Eye (tissue), 1 donor: ENCODE results near the gene SLC16A1.
"Not testable (repeated sequence)": the region's sequence is repeated elsewhere in the genome, so short reads cannot be mapped to it uniquely, and the experiment has no call there.

Experiments
- DNase-seq: peaks from one replicate; pipeline ENCODE4 v3.0.0-alpha.2; 2015

The SLC16A1 gene

DNA sequence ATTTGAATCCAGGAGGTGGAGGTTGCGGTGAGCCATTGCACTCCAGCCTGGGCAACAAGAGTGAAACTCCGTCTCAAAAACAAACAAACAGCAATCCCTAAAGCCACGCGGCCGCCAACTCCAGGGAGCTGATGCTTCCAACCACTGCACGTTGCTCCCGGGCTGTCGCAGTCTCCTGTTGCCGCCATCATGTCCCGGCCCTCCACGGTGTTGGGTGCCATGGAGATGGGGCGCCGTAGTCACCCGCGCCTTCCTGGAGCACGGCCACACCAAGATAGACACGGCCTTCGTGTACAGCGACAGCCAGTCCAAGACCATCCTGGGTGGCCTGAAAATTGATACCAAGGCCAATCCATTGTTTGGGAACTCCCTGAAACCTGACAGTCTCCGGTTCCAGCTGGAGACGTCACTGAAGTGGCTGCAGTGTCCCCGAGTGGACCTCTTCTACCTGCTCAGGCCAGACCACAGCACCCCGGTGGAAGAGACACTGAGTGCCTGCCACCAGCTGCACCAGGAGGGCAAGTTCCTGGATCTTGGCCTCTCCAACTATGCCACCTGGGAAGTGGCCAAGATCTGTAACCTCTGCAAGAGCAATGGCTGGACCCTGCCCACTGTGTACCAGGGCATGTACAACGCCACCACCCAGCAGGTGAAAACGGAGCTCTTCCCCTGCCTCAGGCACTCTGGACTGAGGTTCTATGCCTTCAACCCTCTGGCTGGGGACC lies 32.6 kb downstream of the SLC16A1 start:
- DNase-seq: no peak

DNA sequence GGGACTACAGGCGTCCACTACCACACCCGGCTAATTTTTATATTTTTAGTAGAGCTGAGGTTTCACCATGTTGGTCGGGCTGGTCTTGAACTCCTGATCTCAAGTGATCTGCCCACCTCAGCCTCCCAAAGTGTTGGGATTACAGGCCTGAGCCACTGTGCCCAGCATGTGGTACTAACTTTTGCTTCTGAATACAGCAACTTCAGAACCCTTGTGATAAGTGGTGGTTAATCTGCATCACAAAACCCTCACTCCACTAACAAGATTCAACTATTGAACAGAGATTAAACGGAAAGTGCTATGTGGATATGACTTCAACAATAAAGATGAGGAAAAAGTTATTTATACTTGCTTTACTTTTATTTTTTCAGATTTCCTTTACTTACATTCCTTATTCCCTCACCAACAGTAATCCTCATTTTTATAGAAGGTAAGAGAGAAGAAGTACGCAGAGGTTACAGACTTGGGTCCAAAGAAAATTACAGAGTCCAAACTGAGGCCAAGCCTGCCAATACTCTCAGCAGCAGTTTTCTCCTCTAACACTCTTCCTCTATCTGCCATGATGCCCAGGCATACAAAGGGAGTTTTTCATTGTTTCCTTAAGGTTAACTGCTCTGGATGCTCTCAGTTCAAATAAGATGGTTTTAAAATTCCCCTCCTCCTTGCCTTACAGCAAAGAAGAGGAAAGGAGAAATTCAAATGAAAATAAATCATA lies 44.3 kb downstream of the SLC16A1 start:
- no peak for DNase-seq

DNA sequence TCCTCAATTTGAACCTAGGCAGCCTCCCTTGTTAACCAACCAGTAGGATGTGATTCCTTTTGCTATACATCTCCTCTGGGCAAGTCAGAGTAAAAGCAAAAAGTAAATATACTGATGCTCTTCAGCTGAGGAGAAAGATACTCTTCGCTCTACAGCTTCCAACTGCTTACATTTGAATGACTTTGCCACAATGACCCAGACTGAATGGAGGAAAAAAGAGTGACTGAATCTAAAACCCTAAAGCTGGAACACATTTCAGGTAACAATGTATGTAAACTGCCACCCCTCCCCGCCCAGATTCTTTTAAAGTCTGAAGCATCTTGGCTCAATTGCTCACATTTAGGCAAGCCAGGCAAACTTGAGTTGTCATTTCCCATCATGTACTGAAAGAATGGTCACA lies 46.1 kb downstream of the SLC16A1 start:
- no peak for DNase-seq

DNA sequence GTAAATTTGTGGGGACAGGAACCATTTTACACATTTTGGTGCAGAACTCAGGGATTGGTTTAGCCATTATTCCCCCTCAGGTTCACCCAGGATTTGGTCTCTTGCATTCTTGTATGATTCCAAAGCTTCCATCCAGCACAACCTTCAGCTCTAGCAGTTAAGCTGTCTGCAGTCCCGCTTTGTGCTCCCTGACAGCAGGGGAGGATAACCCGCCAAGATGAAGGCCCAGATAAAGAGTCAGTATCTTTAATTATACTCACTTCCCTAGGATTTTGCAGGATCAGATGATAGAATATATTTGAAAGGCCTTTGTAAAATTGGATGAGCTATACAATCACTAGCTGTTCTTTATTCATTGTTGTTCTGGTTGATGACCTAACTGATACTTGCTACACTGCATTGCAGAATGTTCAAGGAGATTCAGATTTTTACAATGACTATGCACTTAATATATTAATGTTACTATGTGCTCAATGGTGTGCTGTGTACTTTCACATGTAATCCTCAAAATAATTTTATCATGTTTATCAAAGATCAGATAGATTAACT lies 49.8 kb downstream of the SLC16A1 start:
- DNase-seq: no peak

DNA sequence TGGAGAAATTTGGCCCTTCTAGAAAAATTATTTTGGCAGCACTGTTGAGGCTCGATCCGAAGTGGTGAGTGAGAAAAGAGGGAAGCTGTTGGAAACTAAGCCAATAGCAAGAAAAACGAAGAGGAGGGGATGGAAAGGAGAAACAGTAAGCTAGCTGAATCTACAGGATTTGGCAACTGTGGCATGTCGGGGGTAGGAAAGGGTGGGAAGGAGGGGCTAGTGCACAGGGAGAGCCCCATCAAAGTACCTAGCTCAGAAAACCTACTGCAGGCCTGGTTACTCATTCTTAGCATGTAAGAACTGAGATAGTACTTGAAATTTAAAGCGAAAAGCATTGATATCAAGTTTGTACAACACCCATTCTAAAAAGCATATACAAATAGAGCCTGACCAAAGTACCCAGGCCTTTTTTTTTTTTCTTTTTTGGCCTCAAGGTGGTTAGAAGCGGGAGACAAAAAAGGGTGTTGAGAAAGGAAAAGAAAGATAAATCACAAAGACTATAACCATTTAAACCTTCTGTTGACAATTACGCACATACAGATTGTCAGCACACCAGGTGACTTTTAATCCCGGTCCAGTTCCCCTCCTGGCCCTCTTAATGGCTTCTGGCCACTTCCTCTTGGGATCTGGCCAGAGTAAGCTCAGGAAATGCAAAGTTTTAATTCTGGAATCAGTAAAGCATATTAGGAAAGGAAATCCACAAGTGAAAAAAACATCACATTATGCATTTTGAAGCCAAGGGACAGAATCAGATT lies 50.4 kb downstream of the SLC16A1 start:
- DNase-seq: no peak

DNA sequence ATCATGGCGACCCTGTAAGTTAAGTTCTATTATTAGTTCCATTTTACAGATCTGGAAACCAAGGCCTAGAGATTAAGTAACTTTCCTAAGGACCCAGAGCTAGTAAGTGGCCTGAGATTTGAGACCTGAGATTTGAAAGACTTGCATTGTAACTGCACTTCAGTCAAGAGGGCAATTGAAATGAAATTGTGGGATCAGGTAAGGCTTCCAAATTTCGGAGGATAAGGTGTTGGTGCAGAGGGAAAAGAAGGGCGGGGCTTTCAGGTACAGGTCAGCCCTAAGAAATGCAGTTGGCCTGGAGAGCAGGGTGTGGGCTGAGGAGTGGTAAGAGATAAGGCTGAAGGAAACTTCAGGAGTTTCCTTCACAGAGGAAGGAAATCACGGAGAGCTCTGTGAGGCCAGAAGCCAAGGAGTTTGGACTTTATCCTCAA lies 51.1 kb downstream of the SLC16A1 start:
- DNase-seq: no peak

DNA sequence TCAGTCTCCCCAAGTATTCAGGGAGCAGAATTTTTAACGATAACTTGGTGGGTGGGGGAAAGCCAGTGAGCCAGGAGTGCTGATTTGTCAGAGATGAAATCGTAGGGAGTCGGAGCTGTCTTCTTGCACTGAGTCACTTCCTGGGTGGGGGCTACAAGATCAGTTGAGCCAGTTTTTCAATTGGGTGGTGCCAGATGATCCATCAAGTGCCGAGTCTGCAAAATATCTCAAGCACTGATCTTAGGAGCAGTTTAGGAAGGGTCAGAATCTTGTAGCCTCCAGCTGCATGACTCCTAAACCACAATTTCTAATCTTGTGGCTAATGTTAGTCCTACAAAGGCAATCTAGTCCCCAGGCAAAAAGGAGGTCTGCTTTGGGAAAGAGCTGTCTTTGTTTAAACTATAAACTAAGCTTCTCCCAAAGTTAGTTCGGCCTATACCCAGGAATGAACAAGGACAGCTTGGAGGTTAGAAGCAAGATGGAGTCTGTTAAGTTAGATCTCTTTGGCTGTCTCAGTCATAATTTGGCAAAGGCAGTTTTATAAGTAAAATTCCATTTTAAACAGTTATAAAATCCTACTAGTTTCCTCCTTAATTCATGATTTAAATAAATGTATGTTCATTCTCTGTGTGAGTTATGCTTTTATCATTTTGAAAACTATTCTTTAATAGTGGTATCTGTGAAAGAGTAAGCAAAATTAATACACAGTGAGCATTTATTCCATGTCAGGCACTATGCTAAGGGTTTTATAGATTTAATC lies 51.7 kb downstream of the SLC16A1 start:
- DNase-seq: no peak

DNA sequence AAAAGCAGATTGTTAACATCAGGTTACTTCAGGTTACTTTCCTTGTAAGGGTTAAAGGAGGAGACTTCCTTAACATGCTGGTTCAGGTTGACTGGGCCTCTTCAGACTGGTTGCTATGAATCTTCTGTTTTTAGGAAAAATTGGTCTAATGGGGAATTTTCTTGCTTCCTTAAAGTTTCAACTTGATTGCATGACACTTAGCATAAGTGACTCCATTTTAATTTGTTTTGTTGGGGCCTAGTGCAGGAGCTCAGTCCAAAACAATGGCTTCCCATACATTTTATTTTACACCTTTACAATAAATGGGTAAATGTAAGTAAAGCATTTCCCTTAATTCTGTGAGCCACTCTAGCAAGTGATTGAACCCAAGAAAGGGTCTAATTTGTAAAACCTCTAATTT lies 53.8 kb downstream of the SLC16A1 start:
- DNase-seq: no peak

DNA sequence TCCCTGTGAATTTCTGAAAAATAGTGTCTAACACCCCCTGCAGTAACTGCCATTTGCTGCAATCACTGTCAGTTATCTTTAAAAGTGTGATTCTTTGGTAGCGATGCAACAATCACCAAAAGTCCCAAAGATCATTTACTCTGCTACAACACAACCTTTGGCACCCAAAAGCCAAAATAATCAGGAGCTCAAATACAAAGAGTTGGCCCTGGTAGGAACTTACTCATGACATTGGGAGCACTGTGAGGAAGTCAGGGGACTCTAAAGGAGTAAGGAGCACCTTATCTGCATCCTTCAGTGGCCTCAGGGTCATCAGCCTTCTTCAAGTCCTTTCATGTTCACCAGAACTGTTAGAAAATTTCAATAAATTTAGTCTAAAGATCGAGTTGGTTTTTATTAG lies 54.6 kb downstream of the SLC16A1 start:
- DNase-seq: no peak

DNA sequence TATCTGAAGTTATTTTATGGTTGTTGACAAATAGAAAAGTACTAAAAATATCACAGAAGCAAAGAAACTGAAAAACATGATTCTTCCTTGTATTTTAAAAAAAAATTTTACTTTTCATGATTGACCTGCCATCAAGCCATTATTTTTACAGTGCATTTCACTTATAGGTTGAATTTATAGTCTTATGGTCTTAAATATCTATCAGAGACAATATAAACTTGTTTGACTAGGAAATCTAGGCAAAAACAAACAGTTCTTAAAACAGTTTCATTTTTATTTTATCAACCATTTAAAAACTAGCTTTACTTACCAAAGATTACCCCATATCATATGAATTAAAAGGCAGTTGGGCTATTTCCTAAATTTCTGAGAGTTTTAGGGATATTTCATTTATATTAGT lies 59.2 kb downstream of the SLC16A1 start:
- no peak for DNase-seq

DNA sequence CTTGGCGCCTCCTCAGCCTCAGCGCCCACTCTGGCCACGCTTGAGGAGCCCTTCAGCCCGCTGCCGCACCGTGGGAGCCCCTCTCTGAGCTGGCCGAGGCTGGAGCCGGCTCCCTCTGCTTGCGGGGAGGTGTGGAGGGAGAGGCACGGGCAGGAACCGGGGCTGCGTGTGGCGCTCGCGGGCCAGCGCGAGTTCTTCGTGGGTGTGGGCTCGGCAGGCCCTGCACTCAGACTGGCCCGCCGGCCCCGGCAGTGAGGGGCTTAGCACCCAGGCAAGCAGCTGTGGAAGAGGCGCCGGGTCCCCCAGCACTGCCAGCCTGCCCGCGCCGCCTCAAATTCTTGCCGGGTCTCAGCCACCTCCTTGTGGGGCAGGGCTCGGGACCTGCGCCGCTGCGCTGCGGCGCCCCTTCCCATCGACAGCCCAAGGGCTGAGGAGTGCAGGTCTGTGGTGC lies 61.4 kb downstream of the SLC16A1 start:
- no peak for DNase-seq

DNA sequence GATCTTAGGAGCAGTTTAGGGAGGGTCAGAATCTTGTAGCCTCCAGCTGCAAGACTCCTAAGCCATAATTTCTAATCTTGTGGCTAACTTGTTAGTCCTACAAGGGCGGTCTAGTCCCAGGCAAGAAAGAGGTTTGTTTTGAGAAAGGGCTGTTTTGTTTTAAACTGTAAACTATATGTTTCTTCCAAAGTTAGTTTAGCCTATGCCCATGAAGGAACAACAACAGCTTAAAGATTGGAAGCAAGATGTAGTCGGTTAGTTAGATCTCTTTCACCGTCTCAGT lies 62.0 kb downstream of the SLC16A1 start:
- DNase-seq: no peak

DNA sequence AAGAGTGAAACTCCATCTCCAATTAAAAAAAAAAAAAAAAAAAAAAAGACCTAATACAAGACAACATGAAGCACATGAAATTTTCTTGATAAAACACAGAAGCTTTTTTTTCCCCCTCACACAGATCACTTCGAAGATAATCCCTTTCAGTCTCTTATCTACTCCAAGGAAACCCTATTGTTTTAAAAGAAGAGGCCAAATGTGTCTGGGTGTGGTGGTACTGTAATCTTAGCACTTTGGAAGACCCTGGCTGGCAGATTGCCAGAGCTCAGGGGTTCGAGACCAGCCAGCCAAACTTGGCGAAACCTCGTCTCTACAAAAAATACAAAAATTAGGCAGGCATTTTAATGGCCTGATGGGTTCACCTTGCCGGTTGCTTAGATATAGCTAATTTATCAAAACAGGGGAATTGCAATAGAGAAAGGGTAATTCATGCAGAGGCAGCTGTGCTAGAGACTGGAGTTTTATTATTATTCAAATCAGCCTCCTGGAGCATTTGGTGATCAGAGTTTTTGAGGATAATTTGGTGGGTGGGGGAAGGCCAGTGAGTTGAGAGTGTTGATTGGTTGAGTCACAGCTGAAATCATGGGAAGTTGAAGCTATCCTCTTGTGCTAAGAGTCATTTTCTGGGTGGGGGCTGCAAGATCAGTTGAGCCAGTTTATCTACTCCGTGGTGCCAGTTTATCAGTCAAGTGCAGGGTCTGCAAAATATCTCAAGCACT lies 62.5 kb downstream of the SLC16A1 start:
- DNase-seq: no peak

DNA sequence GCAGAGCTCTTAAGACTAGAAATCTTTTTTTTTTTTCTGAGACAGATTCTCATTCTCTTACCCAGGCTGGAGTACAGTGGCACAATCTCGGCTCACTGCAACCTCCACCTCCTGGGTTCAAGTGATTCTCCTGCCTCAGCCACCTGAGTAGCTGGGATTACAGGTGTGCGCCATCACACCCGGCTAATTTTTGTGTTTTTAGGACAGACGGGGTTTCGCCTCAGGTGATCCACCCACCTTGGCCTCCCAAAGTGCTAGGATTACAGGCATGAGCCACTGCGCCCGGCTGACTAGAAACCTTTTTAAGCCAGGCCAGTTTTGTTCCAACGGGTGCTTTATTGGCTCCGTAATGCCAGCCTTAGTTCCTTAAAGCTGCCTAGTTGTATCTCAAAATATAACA lies 66.1 kb downstream of the SLC16A1 start:
- not testable (repeated sequence) for DNase-seq

DNA sequence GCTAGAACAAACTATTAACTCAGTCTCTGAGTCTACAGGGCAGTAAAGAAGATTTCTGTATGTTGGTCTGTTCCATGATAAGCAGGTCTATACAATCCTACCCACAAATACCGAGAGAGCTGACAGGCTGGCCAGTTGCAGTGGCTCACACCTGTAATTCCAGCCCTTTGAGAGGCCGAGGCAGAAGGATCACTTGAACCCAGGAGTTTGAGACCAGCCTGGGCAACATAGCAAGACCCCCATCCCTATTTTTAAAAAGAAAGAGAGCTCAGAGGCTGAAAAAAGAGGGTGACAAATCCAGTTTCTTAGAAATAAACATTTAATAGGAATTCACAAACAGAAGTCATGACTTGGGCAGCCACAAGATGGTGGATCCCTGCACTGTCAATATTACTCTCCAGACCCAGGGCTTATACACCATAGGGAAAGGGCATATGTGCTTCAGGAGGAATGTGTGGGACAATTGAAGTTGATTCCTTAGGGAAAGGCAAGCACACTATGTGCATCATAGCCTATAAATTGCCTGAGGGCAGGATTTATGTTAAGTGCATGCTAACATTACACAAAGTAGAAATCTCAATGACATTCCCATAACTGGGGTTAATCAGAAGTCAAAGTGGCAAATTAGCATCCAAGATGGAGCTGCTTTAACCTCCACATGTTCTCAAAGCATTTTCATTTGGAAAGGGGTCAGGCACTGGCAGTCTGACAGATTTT lies 66.8 kb downstream of the SLC16A1 start:
- DNase-seq: no peak

DNA sequence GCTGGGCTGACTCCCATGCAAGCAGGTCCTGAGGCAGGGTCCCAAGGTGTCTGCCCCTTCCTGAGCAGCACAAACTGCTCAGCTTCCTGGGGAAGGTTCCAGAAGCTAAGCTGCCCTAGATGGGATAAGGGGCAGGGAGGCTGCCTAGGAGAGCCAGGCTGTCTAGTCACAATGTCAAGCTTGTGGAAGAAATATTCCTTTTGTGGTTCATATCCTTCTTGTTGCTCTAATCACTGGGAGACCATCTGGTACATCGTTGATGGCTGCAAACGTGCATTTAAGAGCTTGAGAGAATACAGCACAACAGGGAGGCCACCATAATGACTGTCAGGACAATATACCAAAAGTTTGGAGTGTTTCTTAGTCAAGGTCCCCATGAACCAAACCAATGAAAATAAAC lies 67.4 kb downstream of the SLC16A1 start:
- DNase-seq: no peak

DNA sequence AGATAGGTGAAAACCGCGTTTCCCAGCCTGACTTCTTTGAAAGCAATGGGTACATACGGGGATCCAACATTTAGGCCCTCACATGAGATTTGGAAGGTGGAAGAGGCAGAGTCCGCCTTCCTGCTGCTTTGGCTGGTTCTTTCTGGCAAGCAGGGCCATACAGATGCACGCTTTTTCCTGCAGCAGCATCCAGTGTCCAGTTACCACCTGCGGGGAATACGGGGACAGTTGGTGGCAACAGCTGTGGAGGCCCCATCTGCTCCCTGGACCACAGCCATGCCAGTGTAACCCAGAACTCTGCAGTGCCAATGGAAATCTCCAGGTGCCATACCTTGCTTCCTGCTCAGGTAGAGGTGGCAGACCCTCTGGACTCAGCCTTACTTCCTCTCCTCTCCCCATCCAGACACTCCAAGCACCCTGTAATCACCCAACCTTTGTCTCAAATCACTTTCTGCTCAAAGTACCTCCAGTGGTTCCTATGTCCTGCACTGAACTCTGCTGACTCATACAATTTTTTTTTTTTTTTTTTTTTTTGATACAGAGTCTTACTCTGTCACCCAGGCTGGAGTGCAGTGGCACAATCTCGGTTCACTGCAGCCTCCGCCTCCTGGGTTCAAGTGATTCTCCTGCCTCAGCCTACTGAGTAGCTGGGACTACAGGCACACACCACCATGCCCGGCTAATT lies 68.3 kb downstream of the SLC16A1 start:
- DNase-seq: no peak

DNA sequence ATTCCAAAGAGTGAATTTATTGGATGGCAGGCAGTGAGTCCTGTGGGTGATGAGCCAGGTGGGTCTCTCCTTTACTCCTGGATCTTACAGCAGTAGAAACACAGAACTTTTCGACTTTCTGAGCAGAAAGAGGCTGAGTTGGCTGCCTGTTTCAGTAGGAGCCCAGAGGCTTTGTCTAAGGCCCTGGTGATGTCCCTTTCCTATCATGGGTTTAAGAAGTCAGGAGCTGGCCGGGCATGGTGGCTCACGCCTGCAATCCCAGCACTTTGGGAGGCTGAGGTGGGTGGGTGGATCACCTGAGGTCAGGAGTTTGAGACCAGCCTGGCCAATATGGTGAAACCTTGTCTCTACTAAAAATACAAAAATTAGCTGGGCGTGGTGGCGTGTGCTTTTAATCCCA lies 71.0 kb downstream of the SLC16A1 start:
- DNase-seq: not testable (repeated sequence)

DNA sequence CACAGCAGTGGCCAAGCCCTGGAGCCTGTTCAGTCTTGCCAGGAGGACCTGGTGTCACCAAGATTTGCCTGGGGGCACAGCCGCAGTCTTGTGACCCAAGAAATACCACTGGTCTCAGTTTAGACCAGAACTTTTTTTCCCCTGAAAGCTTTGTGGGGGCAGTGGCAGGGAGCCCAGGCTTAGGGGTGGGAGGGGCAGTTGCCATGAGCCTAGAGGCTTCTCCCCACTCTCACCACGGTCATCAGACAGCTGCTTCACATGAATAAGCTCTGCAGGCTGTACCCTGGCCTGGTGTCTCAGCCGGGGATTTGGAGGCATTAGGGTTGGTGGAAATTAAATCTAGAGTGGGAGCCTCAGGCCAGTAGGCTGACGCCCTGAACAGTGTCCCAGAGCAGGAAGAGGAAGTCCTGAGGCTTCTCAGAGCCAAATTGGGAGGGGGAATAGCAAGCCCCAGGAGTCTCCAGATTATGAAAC lies 73.7 kb downstream of the SLC16A1 start:
- DNase-seq: no peak

DNA sequence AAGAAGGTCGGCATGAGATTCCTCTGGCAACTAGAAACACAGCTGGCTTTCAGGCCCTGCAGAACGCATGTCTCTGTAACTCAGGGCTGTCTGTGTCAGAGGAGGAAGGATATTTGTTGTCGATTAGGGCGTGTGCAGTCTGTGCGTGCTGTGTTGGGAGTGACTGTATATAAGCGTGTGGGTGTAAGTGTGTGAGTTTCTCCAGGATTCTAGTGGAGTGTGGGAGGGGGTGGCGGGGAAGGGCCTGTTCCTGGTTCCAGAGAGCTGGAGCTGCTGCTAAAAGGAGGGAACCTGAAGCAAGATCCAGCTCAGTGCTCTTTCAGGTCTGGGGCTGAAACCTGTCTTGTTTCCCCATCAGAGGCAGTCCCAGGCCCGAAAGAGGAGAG lies 74.3 kb downstream of the SLC16A1 start:
- DNase-seq: no peak

DNA sequence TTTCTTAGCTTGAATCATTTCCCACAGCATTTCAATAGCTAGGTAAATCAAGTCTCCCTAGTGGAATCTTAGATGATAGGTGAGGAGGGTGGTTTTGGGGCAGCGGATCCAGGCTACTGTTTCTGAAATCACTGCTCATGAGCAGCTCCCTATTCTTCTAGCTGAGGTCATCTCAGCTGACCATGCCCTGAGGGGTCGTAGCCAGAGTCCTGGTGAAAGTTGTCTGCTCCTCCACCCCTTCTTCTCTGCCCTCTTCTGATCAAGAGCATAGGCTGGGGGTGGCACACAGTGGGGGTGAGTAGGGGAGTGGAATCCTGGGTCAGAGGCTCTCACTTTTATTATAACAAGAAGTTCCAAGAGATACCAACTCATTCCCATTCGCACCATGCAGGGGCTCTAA lies 76.2 kb downstream of the SLC16A1 start:
- no peak for DNase-seq
